Brain microvascular endothelial cell (primary cell): ENCODE results near the gene KIAA1217.
A peak's percentile ranks its signal among the peaks of the same experiment; 100 is the strongest.
"Not testable (repeated sequence)": the region's sequence is repeated elsewhere in the genome, so short reads cannot be mapped to it uniquely, and the experiment has no call there.

ENCODE experiments used
- DNase-seq: peaks from one replicate; pipeline ENCODE4 v3.0.0-alpha.2; 2020
- H3K27ac ChIP-seq: fragments of 250-450 bp; sonication (Bioruptor Pico); 2 replicates; pipeline ENCODE4 v1.5.1; 2020; ENCODE audit warnings: mild to moderate bottlenecking, moderate library complexity
- H3K27me3 ChIP-seq: fragments of 250-450 bp; sonication (Bioruptor Pico); replicated peaks from 2 replicates; pipeline ENCODE4 v1.5.1; 2020; ENCODE audit warnings: mild to moderate bottlenecking
- H3K36me3 ChIP-seq: fragments of 250-450 bp; sonication (Bioruptor Pico); replicated peaks from 2 replicates; pipeline ENCODE4 v1.5.1; 2020; ENCODE audit warnings: mild to moderate bottlenecking
- H3K4me3 ChIP-seq: 2 replicates; pipeline ENCODE4 v1.5.1; 2011; ENCODE audit warnings: low read depth, mild to moderate bottlenecking, control low read depth, low read length, moderate library complexity
- in situ Hi-C: cut with HindIII; loops from 2 replicates; pipeline ENCODE4 v1.10.0; 2017; ENCODE audit warnings: low sequenced_read_pairs, low pct_ligation_motif_present
- TF ChIP-seq, protein P1 (sequence below): IDR thresholded peaks from 2 replicates; pipeline ENCODE4 v1.5.1; 2011; ENCODE audit warnings: low read depth, mild to moderate bottlenecking, moderate library complexity, low read length, control low read depth, inconsistent platforms; ENCODE audit errors: missing control alignments

Gene KIAA1217

DNA sequence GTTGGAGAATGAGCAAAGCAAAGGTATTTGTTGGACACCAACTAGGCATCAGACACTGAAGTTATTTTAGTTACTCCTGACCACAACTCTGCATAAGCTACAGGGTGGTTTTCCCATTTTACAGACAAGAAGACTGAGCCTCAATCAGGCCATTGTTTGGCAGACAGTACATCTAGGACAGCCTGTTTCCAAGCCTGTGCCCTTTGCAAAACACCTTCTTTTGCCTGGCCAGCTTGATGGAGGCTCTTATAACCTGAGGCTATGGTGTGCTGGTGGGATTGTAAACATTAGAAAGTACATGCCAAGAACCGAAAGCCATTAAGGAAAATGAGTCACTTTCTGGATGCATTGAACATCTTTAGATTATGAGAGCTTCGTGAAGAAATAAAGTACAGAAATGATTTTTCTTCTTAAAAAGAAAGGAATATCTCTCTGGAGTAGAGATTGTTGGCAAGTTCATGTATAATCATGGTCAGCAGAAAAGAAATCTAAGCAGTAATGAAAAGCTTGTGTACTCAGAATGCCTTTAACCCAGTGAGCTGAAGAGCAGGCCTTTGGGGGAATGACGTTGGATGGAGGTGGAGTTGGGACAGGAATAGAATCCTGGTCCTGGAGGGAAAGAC, 140.6 kb downstream of the KIAA1217 start:
- no peak for DNase-seq
- TF ChIP-seq, protein P1, sequence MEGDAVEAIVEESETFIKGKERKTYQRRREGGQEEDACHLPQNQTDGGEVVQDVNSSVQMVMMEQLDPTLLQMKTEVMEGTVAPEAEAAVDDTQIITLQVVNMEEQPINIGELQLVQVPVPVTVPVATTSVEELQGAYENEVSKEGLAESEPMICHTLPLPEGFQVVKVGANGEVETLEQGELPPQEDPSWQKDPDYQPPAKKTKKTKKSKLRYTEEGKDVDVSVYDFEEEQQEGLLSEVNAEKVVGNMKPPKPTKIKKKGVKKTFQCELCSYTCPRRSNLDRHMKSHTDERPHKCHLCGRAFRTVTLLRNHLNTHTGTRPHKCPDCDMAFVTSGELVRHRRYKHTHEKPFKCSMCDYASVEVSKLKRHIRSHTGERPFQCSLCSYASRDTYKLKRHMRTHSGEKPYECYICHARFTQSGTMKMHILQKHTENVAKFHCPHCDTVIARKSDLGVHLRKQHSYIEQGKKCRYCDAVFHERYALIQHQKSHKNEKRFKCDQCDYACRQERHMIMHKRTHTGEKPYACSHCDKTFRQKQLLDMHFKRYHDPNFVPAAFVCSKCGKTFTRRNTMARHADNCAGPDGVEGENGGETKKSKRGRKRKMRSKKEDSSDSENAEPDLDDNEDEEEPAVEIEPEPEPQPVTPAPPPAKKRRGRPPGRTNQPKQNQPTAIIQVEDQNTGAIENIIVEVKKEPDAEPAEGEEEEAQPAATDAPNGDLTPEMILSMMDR = no peak
- H3K27me3 ChIP-seq = no peaks in the 10 kb centered on the region
- peak overlapping the region; percentile 38 for H3K27ac ChIP-seq
- in situ Hi-C loops = no loop called here
- H3K4me3 ChIP-seq = no peak overlapping the region
- H3K36me3 ChIP-seq = no peaks in the 10 kb centered on the region

- TF ChIP-seq, protein P1 = no peak
- Histone ChIP-seq H3K36me3 (no peaks in the 10 kb centered on the region), H3K27ac (peak overlapping the region; percentile 38), H3K4me3 (no peak overlapping the region), H3K27me3 (no peaks in the 10 kb centered on the region)
- in situ Hi-C loops = no loop called here
- DNase-seq = peak; percentile 41
Observed at GRCh38 chr10:24350070-24350921, 141.4 kb downstream of the KIAA1217 start.

GRCh38 chr10:24350922-24351225, 141.9 kb downstream of the KIAA1217 start:
- in situ Hi-C loops, DNase-seq, H3K27me3 ChIP-seq, H3K4me3 ChIP-seq, H3K36me3 ChIP-seq: not testable (repeated sequence)
- peak overlapping the region; percentile 38 for H3K27ac ChIP-seq

GRCh38 chr10:24351961-24352360, 143.0 kb downstream of the KIAA1217 start:
- Histone ChIP-seq H3K27me3 (no peaks in the 10 kb centered on the region), H3K27ac (no peak overlapping the region), H3K4me3 (no peak overlapping the region), H3K36me3 (no peaks in the 10 kb centered on the region)
- TF ChIP-seq, protein P1 = no peak
- DNase-seq = no peak
- in situ Hi-C loops = no loop called here

GRCh38 chr10:24352399-24352798, 143.5 kb downstream of the KIAA1217 start:
- Histone ChIP-seq H3K27ac (no peak overlapping the region), H3K27me3 (no peaks in the 10 kb centered on the region), H3K4me3 (no peak overlapping the region), H3K36me3 (no peaks in the 10 kb centered on the region)
- TF ChIP-seq, protein P1 = no peak
- in situ Hi-C loops = no loop called here
- DNase-seq = no peak

DNA sequence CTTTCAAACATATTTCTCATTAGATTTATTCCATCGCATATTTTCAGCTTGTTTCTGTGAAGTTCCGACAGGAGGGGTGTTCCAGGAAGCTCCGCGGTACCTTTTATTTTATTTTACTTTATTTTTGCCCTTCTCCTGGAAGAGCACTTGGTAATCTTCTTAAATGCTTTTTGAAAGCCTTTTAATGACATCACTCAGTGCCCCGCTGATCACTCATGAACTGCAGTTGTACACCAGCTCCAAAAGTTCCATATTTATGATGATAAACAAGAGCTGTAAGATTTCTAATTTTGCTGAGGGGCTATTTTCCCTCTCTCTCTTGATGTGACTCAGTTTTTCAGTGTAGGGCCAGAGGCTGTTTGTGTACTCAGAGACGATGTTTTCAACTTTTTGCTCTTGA, 144.4 kb downstream of the KIAA1217 start:
- in situ Hi-C loops = no loop called here
- Histone ChIP-seq H3K36me3 (no peaks in the 10 kb centered on the region), H3K4me3 (no peak overlapping the region), H3K27ac (no peak overlapping the region), H3K27me3 (no peaks in the 10 kb centered on the region)
- TF ChIP-seq, protein P1 = no peak
- no peak for DNase-seq
